Kidney (tissue), 14 donors: ENCODE data around the gene BAZ2B. TPM values are rescaled to one million over a fixed set of nuclear protein-coding genes. Genes with fewer than 3 reads are reported as not detected.

Source experiments
- DNase-seq, 5 donors: peaks; one replicate each; pipeline ENCODE4 v3.0.0-alpha.2; 2013 to 2020
- FAIRE-seq: peaks from 2 replicates; lab custom pipeline; 2012; peaks lifted over from hg19 to GRCh38; lab: Jason Lieb, UNC
- H3K27ac ChIP-seq, 2 donors: one replicate each; pipeline ENCODE4 v1.7.0; 2013; ENCODE audit warnings: low read depth in 2 of 2, low read length in 2 of 2, inconsistent platforms in 1 of 2
- H3K27me3 ChIP-seq: one replicate; pipeline ENCODE4 v1.7.1; 2013; ENCODE audit warnings: low read length, inconsistent platforms; ENCODE audit not compliant: control insufficient read depth, insufficient read depth
- H3K36me3 ChIP-seq, 3 donors: one replicate each; pipeline versions ENCODE4 v1.7.0 to v1.7.1; 2013; ENCODE audit warnings: low read length in 3 of 3, control low read depth in 1 of 3, inconsistent platforms in 1 of 3; ENCODE audit not compliant: insufficient read depth in 3 of 3, control insufficient read depth in 2 of 3
- H3K4me1 ChIP-seq, 3 donors: one replicate each; pipeline versions ENCODE4 v1.7.0 to v1.7.1; 2013; ENCODE audit warnings: low read length in 3 of 3, inconsistent platforms in 1 of 3, low read depth in 1 of 3; ENCODE audit not compliant: control insufficient read depth in 2 of 3, insufficient read depth in 2 of 3
- H3K4me3 ChIP-seq, 3 donors: one replicate each; pipeline versions ENCODE4 v1.7.0 to v1.8.1; 2013; ENCODE audit warnings: low read length in 3 of 3, control low read depth in 1 of 3, inconsistent platforms in 1 of 3
- H3K9ac ChIP-seq, 3 donors: one replicate each; pipeline versions ENCODE4 v1.7.0 to v1.7.1; 2013; ENCODE audit warnings: low read length in 3 of 3, control low read depth in 1 of 3, inconsistent platforms in 1 of 3
- H3K9me3 ChIP-seq, 3 donors: one replicate each; pipeline versions ENCODE4 v1.7.0 to v1.7.1; 2013; ENCODE audit warnings: low read length in 3 of 3, control low read depth in 1 of 3, inconsistent platforms in 1 of 3; ENCODE audit not compliant: control insufficient read depth in 2 of 3, insufficient read depth in 1 of 3
- intact Hi-C: fragments of 100-400 bp; cut with DNase I; formaldehyde crosslinking; loops from one replicate; pipeline ENCODE4 v1.11.1; 2022
- polyA plus RNA-seq: library from polyadenylated mRNA; stranded (reverse); fragments of 350-450 nt; fragmentation: Illumina TruSeq; extraction: RNeasy Lipid Tissue Mini Kit (QIAGEN cat#74804); gene quantifications from one replicate; pipeline ENCODE4 v1.2.3, GENCODE V29; 2014; ENCODE audit warnings: low read depth, low replicate concordance; ENCODE audit not compliant: insufficient read depth
- total RNA-seq: library from RNA; stranded (reverse); fragmentation: NEBNext Ultra II Directional; extraction: Animal tissue kit (Norgen Biotek cat#: 25700); gene quantifications from one replicate; pipeline ENCODE4 v1.2.1, GENCODE V29; 2021
- TF ChIP-seq, protein P1 (sequence below): IDR thresholded peaks from 3 replicates; pipeline ENCODE4 v1.5.1; 2012; ENCODE audit warnings: mild to moderate bottlenecking, moderate library complexity, borderline replicate concordance; ENCODE audit not compliant: insufficient read depth; ENCODE audit errors: extremely low read depth
- donor health status: control.
- donor health status: control.
- donor health status: control.
- donor health status: control.
- donor health status: control.
- donor health status: DM: yes; HTN: yes; CAD: no.
- donor health status: Normal renal cell carcinoma (clear cell type).

Gene BAZ2B
- total and polyA plus RNA-seq, 2 donors from 2014 or later: 5.1 to 87.3 TPM

DNA sequence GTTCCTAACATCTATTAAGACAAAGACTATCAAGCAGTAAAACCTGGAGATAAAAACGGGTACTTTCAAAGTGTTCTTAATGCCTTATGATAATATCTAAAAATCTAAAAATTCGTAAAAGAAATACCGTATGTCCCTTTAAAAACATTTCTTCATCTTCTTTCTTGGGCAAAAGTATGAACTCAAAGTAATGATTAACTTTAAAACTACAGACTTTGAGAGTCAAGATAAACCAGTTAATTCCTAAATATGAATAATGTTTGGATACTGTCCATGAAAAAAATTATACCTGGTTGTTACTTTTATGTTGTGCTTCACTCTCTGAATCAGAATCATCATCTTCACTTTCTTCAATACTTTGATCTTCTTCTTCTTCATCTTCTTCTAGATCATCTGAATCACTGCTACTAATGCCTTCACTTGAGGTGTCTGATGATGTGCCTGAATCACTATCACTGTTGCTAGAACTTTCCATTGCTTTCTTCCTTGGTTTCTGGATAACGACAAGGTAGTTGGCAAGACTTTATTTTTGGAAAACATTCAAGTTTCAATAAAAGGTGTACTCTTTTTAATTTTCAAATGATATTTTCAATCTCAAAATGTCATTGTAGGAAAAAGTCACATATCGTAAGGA lies 177.5 kb downstream of the BAZ2B start:
- Histone ChIP-seq H3K27me3 (no peaks in the 10 kb centered on the region), H3K9me3 (no peaks in the 10 kb centered on the region), H3K4me3 (no peak overlapping the region), H3K4me1 (no peaks in the 10 kb centered on the region), H3K36me3 (peaks cover 5 to 17% (median 5%) of the 10 kb centered on the region in 3 donors), H3K9ac (no peak overlapping the region), H3K27ac (no peak overlapping the region)
- DNase-seq (no peak), FAIRE-seq (no peak)
- intact Hi-C loops: no loop called here
- TF ChIP-seq, protein P1, sequence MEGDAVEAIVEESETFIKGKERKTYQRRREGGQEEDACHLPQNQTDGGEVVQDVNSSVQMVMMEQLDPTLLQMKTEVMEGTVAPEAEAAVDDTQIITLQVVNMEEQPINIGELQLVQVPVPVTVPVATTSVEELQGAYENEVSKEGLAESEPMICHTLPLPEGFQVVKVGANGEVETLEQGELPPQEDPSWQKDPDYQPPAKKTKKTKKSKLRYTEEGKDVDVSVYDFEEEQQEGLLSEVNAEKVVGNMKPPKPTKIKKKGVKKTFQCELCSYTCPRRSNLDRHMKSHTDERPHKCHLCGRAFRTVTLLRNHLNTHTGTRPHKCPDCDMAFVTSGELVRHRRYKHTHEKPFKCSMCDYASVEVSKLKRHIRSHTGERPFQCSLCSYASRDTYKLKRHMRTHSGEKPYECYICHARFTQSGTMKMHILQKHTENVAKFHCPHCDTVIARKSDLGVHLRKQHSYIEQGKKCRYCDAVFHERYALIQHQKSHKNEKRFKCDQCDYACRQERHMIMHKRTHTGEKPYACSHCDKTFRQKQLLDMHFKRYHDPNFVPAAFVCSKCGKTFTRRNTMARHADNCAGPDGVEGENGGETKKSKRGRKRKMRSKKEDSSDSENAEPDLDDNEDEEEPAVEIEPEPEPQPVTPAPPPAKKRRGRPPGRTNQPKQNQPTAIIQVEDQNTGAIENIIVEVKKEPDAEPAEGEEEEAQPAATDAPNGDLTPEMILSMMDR: no peak

DNA sequence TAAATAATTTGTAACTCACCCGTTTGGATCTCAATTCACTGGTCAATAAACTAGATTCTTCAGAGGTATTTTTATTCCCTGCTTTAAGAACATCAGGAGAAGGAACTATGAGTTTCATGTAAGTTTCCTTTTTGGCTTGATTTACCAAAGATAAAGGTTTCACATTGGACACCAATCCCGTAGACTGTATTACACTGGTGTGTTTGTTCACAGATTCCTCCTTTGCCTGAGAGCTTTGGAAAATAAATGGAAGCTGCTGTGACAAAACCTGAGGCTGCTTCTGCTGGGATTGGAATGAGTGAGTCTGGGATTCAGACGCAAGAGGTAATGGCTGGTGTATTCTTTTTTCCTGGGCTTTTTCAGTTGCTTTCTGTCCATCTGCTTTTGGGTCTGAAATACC lies 178.1 kb downstream of the BAZ2B start:
- H3K4me3 ChIP-seq: no peak overlapping the region
- intact Hi-C loops: no loop called here
- no peak for DNase-seq
- no peak overlapping the region for H3K27ac ChIP-seq
- TF ChIP-seq, protein P1: no peak
- no peak for FAIRE-seq
- no peaks in the 10 kb centered on the region for H3K27me3 ChIP-seq
- H3K4me1 ChIP-seq: no peaks in the 10 kb centered on the region
- no peak overlapping the region for H3K9ac ChIP-seq
- peaks cover 5 to 13% (median 5%) of the 10 kb centered on the region in 3 donors for H3K36me3 ChIP-seq
- H3K9me3 ChIP-seq: no peaks in the 10 kb centered on the region

DNA sequence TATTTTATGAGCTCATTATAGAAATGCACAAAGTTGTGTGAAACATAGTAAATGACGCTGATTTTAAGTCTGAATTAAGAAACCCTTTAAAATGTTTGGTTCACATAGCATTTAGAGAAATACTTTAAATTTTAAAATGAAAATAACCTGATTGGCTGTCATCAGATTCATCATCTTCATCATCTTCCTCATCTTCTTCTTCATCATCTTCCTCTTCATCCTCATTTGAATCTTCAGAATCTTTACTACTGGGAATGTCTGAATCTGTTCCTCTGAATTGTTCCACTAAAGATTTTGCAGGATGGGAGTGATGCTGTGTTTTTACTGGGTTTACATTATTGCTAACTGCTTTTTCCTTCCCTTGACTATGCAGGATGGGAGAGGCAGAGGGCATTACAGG lies 183.7 kb downstream of the BAZ2B start:
- H3K9me3 ChIP-seq: no peaks in the 10 kb centered on the region
- FAIRE-seq (no peak), DNase-seq (no peak)
- TF ChIP-seq, protein P1: no peak
- H3K36me3 ChIP-seq: peaks cover 8 to 12% (median 11%) of the 10 kb centered on the region in 3 donors
- H3K4me1 ChIP-seq: no peaks in the 10 kb centered on the region
- intact Hi-C loops: no loop called here
- no peak overlapping the region for H3K9ac ChIP-seq
- H3K27me3 ChIP-seq: no peaks in the 10 kb centered on the region
- no peak overlapping the region for H3K4me3 ChIP-seq
- no peak overlapping the region for H3K27ac ChIP-seq
